Lower lobe of right lung (tissue), 2 donors: ENCODE data around the gene ADCK2. TPM values are rescaled to one million over a fixed set of nuclear protein-coding genes. Genes with fewer than 3 reads are reported as not detected.

ENCODE experiments used
- ATAC-seq, 2 donors: fragments of 200-7000 bp; cut with Tn5 transposase; one replicate each; pipeline ENCODE4 v1.9.1; 2020 to 2022; ENCODE audit warnings: mild to moderate bottlenecking in 2 of 2, moderate library complexity in 2 of 2
- DNase-seq: peaks from one replicate; pipeline ENCODE4 v3.0.0-alpha.2; 2020
- H3K27ac ChIP-seq: fragments of 200-600 bp; one replicate; pipeline ENCODE4 v1.8.0; 2022
- H3K27me3 ChIP-seq: fragments of 200-600 bp; one replicate; pipeline ENCODE4 v1.8.0; 2022; ENCODE audit warnings: low read depth
- H3K36me3 ChIP-seq: fragments of 200-600 bp; one replicate; pipeline ENCODE4 v1.8.0; 2022; ENCODE audit warnings: mild to moderate bottlenecking
- H3K4me1 ChIP-seq: fragments of 200-600 bp; one replicate; pipeline ENCODE4 v1.8.0; 2022
- H3K4me3 ChIP-seq: fragments of 200-600 bp; one replicate; pipeline ENCODE4 v1.8.0; 2022; ENCODE audit warnings: mild to moderate bottlenecking
- H3K9me3 ChIP-seq: fragments of 200-600 bp; one replicate; pipeline ENCODE4 v1.8.0; 2022
- CTCF ChIP-seq: fragments of 200-600 bp; IDR thresholded peaks from one replicate; pipeline ENCODE4 v1.8.0; 2022; ENCODE audit warnings: antibody characterized with exemption, mild to moderate bottlenecking
- intact Hi-C: fragments of 100-400 bp; cut with DNase I; formaldehyde crosslinking; loops from one replicate; pipeline ENCODE4 v1.11.0; 2022
- total RNA-seq: library from RNA; stranded (reverse); fragmentation: NEBNext Ultra II Directional; extraction: Animal tissue kit (Norgen Biotek cat#: 25700); gene quantifications from one replicate; pipeline ENCODE4 v1.2.1, GENCODE V29; 2021
- donor health status: DM: no; HTN: yes; CAD: no; lungs with severe emphysema.

ADCK2 gene
- total RNA-seq, 1 donor from 2014 or later: 18.9 TPM

DNA sequence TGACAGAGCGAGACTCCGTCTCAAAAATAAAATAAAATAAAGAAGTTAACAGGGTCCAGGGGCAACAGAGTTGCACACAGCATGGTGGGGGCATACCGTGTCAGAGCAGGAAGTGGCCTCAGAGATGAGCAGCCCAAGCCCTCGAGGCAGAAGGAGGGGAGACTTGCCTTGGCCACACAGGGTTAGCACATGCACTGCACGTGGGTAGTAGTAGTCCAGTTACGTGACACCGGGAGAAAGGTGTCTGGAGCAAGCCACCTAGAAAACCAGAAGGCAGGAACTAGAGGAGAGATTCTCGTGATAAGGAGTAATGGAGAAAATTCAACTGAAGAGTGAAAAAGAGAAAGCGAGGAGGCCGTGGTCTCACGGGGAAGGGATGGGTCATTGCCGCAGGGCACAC, 22.4 kb upstream of the ADCK2 start:
- ATAC-seq (no peak), DNase-seq (no peak)
- Histone ChIP-seq H3K4me1 (peaks cover 5% of the 10 kb centered on the region), H3K36me3 (no peaks in the 10 kb centered on the region), H3K4me3 (no peak overlapping the region), H3K27ac (no peak overlapping the region), H3K9me3 (no peaks in the 10 kb centered on the region), H3K27me3 (no peaks in the 10 kb centered on the region)
- TF ChIP-seq CTCF: no peak
- intact Hi-C loops: loop anchor here (5.0 kb wide), 1 partner anchor 133 kb away; no protein-coding TSS in a partner anchor

DNA sequence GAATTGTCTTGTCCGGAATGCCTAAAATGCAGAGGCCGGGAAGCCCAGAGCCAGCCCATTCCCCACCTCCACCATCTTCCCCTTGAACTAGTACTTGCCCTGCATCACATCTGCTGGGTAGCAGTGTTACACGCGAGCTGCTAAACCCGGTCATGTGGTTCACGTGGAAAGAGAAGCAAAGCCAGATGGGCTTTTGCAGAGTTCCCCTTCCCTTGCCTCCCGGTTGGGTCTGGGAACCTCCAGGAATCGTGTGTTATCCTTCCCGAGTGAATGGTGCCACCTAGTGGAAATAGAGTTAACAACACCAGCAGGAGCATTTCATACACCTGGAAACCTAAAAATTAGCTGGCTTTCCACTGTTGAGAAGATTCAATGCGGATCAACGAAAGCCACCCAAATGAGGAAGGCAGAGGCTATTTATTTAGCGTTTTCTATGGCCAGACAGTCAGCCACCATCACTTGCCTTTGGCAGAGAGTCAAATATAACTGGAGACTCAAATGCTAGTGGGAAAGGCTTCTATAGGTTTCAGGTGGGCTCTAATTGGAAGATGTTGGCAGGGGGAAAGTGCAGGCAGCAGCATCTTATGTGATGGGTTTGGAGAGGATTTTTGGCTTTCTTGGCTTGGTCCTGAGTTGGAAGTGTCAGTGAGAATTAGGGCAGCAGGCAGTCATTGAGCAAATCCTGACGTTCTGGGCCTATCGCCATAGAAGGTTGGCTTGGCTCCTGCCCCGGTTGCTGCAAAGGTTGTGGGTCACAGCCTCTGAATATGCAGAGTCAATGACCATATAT, 19.2 kb upstream of the ADCK2 start:
- peaks cover 21% of the 10 kb centered on the region for H3K4me1 ChIP-seq
- TF ChIP-seq CTCF: peak; percentile 87
- H3K4me3 ChIP-seq: no peak overlapping the region
- intact Hi-C loops: loop anchor here (5.0 kb wide), 1 partner anchor 136 kb away; no protein-coding TSS in a partner anchor
- ATAC-seq (peak; percentile 74 to 76), DNase-seq (no peak)
- no peak overlapping the region for H3K27ac ChIP-seq
- no peaks in the 10 kb centered on the region for H3K9me3 ChIP-seq
- H3K36me3 ChIP-seq: no peaks in the 10 kb centered on the region
- no peaks in the 10 kb centered on the region for H3K27me3 ChIP-seq

DNA sequence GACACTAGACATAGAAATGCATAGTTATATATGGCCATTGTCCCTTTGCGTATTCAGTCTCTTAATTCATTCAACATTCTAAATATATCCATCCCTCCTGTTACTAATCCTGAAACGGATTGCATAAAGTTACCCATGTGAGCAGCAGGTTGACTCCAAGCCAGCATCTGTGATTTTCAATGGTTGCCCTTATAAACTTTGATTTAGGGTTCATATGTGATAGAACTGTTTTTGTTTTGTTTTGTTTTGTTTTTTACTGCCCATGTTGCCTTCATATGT, 18.7 kb upstream of the ADCK2 start:
- H3K36me3 ChIP-seq: no peaks in the 10 kb centered on the region
- DNase-seq (no peak), ATAC-seq (no peak)
- no peaks in the 10 kb centered on the region for H3K9me3 ChIP-seq
- H3K4me1 ChIP-seq: peaks cover 21% of the 10 kb centered on the region
- TF ChIP-seq CTCF: no peak
- no peaks in the 10 kb centered on the region for H3K27me3 ChIP-seq
- H3K4me3 ChIP-seq: no peak overlapping the region
- intact Hi-C loops: loop anchor here (5.0 kb wide), 1 partner anchor 137 kb away; no protein-coding TSS in a partner anchor
- H3K27ac ChIP-seq: no peak overlapping the region

- ATAC-seq: no peak
- Histone ChIP-seq H3K9me3 (no peaks in the 10 kb centered on the region), H3K4me3 (no peak overlapping the region), H3K36me3 (no peaks in the 10 kb centered on the region), H3K27ac (no peak overlapping the region), H3K4me1 (peaks cover 21% of the 10 kb centered on the region), H3K27me3 (no peaks in the 10 kb centered on the region)
- TF ChIP-seq CTCF: no peak
- intact Hi-C loops: loop anchor here (5.0 kb wide), 1 partner anchor 137 kb away; no protein-coding TSS in a partner anchor
- no peak for DNase-seq
These were observed 18.1 kb upstream of the ADCK2 start for GRCh38 chr7:140654661-140655060.

DNA sequence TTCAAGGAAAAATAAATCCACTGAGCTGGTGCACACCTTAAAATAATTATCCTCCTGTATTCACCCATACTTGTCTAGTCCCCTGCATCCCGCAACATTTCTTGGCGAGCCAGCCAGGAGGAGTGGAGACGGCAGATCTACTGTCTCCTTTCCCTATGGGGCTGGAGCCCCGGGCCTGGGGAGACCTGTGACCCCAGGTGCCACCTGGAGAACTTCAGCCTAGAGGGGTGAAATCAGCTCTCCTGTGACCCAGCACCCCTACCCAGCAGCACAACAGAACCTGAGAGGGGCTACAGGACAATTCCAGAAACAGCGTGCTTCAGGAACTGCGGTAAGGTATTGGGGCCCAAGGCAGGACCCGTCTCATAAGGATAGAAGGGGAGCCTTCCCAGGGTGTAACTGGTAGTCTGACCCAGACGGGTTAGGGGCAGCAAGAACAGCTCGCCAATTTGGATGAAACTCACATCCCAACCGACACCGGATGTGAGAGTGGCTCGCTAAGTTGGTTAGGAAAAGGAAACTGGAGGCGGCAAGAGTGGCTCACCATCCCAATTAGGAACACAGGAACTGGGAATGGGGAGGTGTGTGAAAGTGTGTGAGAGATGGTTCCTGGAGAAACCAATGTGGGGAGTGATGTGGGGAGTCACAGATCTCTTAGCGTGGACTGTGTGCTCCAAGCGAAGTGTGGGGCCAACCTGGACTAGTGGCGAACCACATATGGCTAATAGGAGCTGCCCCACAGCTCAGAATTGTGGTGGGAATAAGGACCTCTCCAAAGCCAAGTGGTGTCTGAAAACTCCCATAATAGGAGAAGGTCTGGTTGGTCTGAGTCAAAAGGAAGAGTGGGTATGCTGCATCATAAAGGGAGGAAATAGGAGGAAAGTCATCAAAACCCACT, 17.0 kb upstream of the ADCK2 start:
- no peak for TF ChIP-seq CTCF
- DNase-seq (no peak), ATAC-seq (peak in 1 of 2 donors; percentile 3)
- Histone ChIP-seq H3K36me3 (no peaks in the 10 kb centered on the region), H3K27me3 (no peaks in the 10 kb centered on the region), H3K4me3 (no peak overlapping the region), H3K27ac (peak overlapping the region; percentile 65), H3K4me1 (peaks cover 21% of the 10 kb centered on the region), H3K9me3 (no peaks in the 10 kb centered on the region)
- intact Hi-C loops: no loop called here
